Loucy (cell line): Measurements from ENCODE around the gene ZNF593OS.

Experiments used
- EZH2phosphoT487 ChIP-seq: fragments of 200-600 bp; IDR thresholded peaks from 2 replicates; pipeline ENCODE4 v1.6.1; 2018; ENCODE audit warnings: antibody characterized with exemption, mild to moderate bottlenecking, moderate library complexity, borderline replicate concordance
- TF ChIP-seq, protein P1 (sequence below): fragments of 200-600 bp; sonication (generic); conservative IDR thresholded peaks from 2 replicates; pipeline ENCODE4 v1.5.1; 2014; ENCODE audit warnings: mild to moderate bottlenecking, antibody characterized with exemption, low read length

DNA sequence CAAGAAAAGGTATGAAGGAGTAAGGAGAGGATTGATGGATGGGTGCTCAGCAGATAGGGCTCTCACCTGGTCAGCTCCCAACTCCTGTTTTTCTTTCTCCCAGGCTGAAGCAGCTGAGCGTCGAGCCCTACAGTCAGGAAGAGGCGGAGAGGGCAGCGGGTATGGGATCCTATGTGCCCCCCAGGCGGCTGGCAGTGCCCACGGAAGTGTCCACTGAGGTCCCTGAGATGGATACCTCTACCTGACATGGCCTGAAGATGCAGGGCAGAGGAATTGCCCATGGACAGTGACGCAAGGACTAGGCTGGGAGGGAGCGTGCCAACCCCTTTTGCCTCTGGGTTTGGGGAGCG is 1.2 kb downstream of the ZNF593OS start:
- TF ChIP-seq EZH2phosphoT487: no peak
- TF ChIP-seq, protein P1, sequence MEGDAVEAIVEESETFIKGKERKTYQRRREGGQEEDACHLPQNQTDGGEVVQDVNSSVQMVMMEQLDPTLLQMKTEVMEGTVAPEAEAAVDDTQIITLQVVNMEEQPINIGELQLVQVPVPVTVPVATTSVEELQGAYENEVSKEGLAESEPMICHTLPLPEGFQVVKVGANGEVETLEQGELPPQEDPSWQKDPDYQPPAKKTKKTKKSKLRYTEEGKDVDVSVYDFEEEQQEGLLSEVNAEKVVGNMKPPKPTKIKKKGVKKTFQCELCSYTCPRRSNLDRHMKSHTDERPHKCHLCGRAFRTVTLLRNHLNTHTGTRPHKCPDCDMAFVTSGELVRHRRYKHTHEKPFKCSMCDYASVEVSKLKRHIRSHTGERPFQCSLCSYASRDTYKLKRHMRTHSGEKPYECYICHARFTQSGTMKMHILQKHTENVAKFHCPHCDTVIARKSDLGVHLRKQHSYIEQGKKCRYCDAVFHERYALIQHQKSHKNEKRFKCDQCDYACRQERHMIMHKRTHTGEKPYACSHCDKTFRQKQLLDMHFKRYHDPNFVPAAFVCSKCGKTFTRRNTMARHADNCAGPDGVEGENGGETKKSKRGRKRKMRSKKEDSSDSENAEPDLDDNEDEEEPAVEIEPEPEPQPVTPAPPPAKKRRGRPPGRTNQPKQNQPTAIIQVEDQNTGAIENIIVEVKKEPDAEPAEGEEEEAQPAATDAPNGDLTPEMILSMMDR: no peak
